ENCODE data around the gene SYTL2.

Gene SYTL2

GRCh38 chr11:85762226-85762625 is 48.7 kb downstream of the SYTL2 start:
- Histone ChIP-seq H3K4me2 (no peak overlapping the region), H4K20me1 (ENCODE audit: insufficient read depth) (no peaks in the 10 kb centered on the region), H3K4me3 (IDR thresholded peaks at IDR 0.05; ENCODE audit: insufficient read depth, low read depth, low read length) (no peak overlapping the region), H3K4me1 (ENCODE audit: low read depth, poor library complexity, severe bottlenecking) (no peaks in the 10 kb centered on the region), H2AFZ (ENCODE audit: low read depth) (no peak overlapping the region), H3K36me3 (ENCODE audit: insufficient read depth) (no peaks in the 10 kb centered on the region), H3K27ac (no peak overlapping the region), H3K79me2 (ENCODE audit: insufficient read depth, low read depth) (no peaks in the 10 kb centered on the region), H3K27me3 (ENCODE audit: insufficient read depth, low read depth) (no peaks in the 10 kb centered on the region), H3K9ac (no peak overlapping the region)
- no peak for TF ChIP-seq CTCF (conservative IDR thresholded peaks at IDR 0.05; ENCODE audit: low read depth, low read length)

GRCh38 chr11:85759915-85760314 is 51.0 kb downstream of the SYTL2 start:
- no peak for TF ChIP-seq CTCF (conservative IDR thresholded peaks at IDR 0.05; ENCODE audit: low read depth, low read length)
- H3K4me3 ChIP-seq (IDR thresholded peaks at IDR 0.05; ENCODE audit: insufficient read depth, low read depth, low read length): no peak overlapping the region
- no peak overlapping the region for H3K9ac ChIP-seq
- H2AFZ ChIP-seq (ENCODE audit: low read depth): no peak overlapping the region
- no peaks in the 10 kb centered on the region for H3K36me3 ChIP-seq (ENCODE audit: insufficient read depth)
- H3K4me1 ChIP-seq (ENCODE audit: low read depth, poor library complexity, severe bottlenecking): no peaks in the 10 kb centered on the region
- H3K27ac ChIP-seq: no peak overlapping the region
- no peaks in the 10 kb centered on the region for H4K20me1 ChIP-seq (ENCODE audit: insufficient read depth)
- H3K4me2 ChIP-seq: no peak overlapping the region
- H3K27me3 ChIP-seq (ENCODE audit: insufficient read depth, low read depth): no peaks in the 10 kb centered on the region
- H3K79me2 ChIP-seq (ENCODE audit: insufficient read depth, low read depth): no peaks in the 10 kb centered on the region

GRCh38 chr11:85758480-85759039 is 52.4 kb downstream of the SYTL2 start:
- H2AFZ ChIP-seq (ENCODE audit: low read depth): no peak overlapping the region

GRCh38 chr11:85758026-85758425 is 52.9 kb downstream of the SYTL2 start:
- no peaks in the 10 kb centered on the region for H3K4me1 ChIP-seq (ENCODE audit: low read depth, poor library complexity, severe bottlenecking)
- H3K4me2 ChIP-seq: no peak overlapping the region
- no peaks in the 10 kb centered on the region for H4K20me1 ChIP-seq (ENCODE audit: insufficient read depth)
- no peak overlapping the region for H3K4me3 ChIP-seq (IDR thresholded peaks at IDR 0.05; ENCODE audit: insufficient read depth, low read depth, low read length)
- no peaks in the 10 kb centered on the region for H3K79me2 ChIP-seq (ENCODE audit: insufficient read depth, low read depth)
- H3K36me3 ChIP-seq (ENCODE audit: insufficient read depth): no peaks in the 10 kb centered on the region
- TF ChIP-seq CTCF (conservative IDR thresholded peaks at IDR 0.05; ENCODE audit: low read depth, low read length): no peak
- H3K27me3 ChIP-seq (ENCODE audit: insufficient read depth, low read depth): no peaks in the 10 kb centered on the region
- H3K27ac ChIP-seq: no peak overlapping the region
- H3K9ac ChIP-seq: no peak overlapping the region
- no peak overlapping the region for H2AFZ ChIP-seq (ENCODE audit: low read depth)

More at GRCh38 chr11:85758480-85759039, 52.4 kb downstream of the SYTL2 start:
- Histone ChIP-seq H3K36me3 (ENCODE audit: insufficient read depth) (no peaks in the 10 kb centered on the region), H3K4me3 (IDR thresholded peaks at IDR 0.05; ENCODE audit: insufficient read depth, low read depth, low read length) (no peak overlapping the region), H4K20me1 (ENCODE audit: insufficient read depth) (no peaks in the 10 kb centered on the region), H3K27ac (no peak overlapping the region), H3K4me1 (ENCODE audit: low read depth, poor library complexity, severe bottlenecking) (no peaks in the 10 kb centered on the region), H3K79me2 (ENCODE audit: insufficient read depth, low read depth) (no peaks in the 10 kb centered on the region), H3K4me2 (no peak overlapping the region), H3K27me3 (ENCODE audit: insufficient read depth, low read depth) (no peaks in the 10 kb centered on the region), H3K9ac (no peak overlapping the region)
- TF ChIP-seq CTCF (conservative IDR thresholded peaks at IDR 0.05; ENCODE audit: low read depth, low read length): no peak
